Neural cell (in vitro differentiated cells): Measurements from ENCODE around the gene RBM19. TPM values are rescaled to one million over a fixed set of nuclear protein-coding genes. Genes with fewer than 3 reads are reported as not detected.

ENCODE experiments used
- H2AFZ ChIP-seq: fragments of 200-600, 300-800 bp; sonication (generic), shearing (Covaris generic); 2 replicates; pipeline ENCODE4 v1.6.0; 2014; ENCODE audit warnings: low read depth, mild to moderate bottlenecking, antibody characterized with exemption, low read length, moderate library complexity
- H3F3A ChIP-seq: fragments of 200-600 bp; shearing (Covaris generic); 2 replicates; pipeline ENCODE4 v1.6.1; 2016; ENCODE audit warnings: mild to moderate bottlenecking, moderate library complexity, mixed read lengths, antibody characterized with exemption, low read length; ENCODE audit not compliant: insufficient read depth, poor library complexity, severe bottlenecking
- H3K27ac ChIP-seq: fragments of 200-600, 300-800 bp; sonication (generic), shearing (Covaris generic); 2 replicates; pipeline ENCODE4 v1.5.1; 2014; ENCODE audit warnings: mild to moderate bottlenecking, low read length, moderate library complexity
- H3K27me3 ChIP-seq: fragments of 300-800, 200-600 bp; sonication (generic), shearing (Covaris generic); 2 replicates; pipeline ENCODE4 v1.6.0; 2014; ENCODE audit warnings: mild to moderate bottlenecking, low read depth, low read length, moderate library complexity; ENCODE audit not compliant: insufficient read depth
- H3K36me3 ChIP-seq: fragments of 300-800, 200-600 bp; sonication (generic), shearing (Covaris generic); 2 replicates; pipeline ENCODE4 v1.5.1; 2014; ENCODE audit warnings: mild to moderate bottlenecking, antibody characterized with exemption, low read length, moderate library complexity; ENCODE audit not compliant: insufficient read depth
- H3K4me2 ChIP-seq: fragments of 300-800, 200-600 bp; sonication (generic), shearing (Covaris generic); 2 replicates; pipeline ENCODE4 v1.6.0; 2014; ENCODE audit warnings: mild to moderate bottlenecking, low read length
- H3K4me3 ChIP-seq: fragments of 300-800, 200-600 bp; sonication (generic), shearing (Covaris generic); 2 replicates; pipeline ENCODE4 v1.5.1; 2014; ENCODE audit warnings: mild to moderate bottlenecking, low read length, moderate library complexity
- H3K79me2 ChIP-seq: fragments of 200-600 bp; shearing (Covaris generic); replicated peaks from 2 replicates; pipeline ENCODE4 v1.6.0; 2014; ENCODE audit warnings: mild to moderate bottlenecking, low read length, moderate library complexity; ENCODE audit not compliant: insufficient read depth
- H3K9ac ChIP-seq: fragments of 300-800, 200-600 bp; sonication (generic), shearing (Covaris generic); 2 replicates; pipeline ENCODE4 v1.6.1; 2016; ENCODE audit warnings: mild to moderate bottlenecking, low read length, mixed read lengths
- H3K9me2 ChIP-seq: fragments of 200-600 bp; shearing (Covaris generic); 2 replicates; pipeline ENCODE4 v1.6.1; 2016; ENCODE audit warnings: mild to moderate bottlenecking, low read length, mixed read lengths; ENCODE audit not compliant: insufficient read depth
- H3K9me3 ChIP-seq: fragments of 200-600, 300-800 bp; sonication (generic), shearing (Covaris generic); 2 replicates; pipeline ENCODE4 v1.6.1; 2016; ENCODE audit warnings: mild to moderate bottlenecking, mixed run types, low read length, moderate library complexity, mixed read lengths
- H4K20me1 ChIP-seq: fragments of 200-600 bp; shearing (Covaris generic); 2 replicates; pipeline ENCODE4 v1.6.1; 2016; ENCODE audit warnings: mild to moderate bottlenecking, mixed run types; ENCODE audit not compliant: insufficient read depth
- EP300 ChIP-seq: fragments of 450-650 bp; conservative IDR thresholded peaks from 2 replicates; pipeline ENCODE4 v1.6.1; 2014; ENCODE audit warnings: antibody characterized with exemption, mild to moderate bottlenecking, moderate library complexity; ENCODE audit not compliant: poor library complexity, severe bottlenecking
- EZH2 ChIP-seq: fragments of 200-600, 300-800 bp; shearing (Covaris generic), sonication (generic); IDR thresholded peaks from 2 replicates; pipeline ENCODE4 v1.6.1; 2014; ENCODE audit warnings: antibody characterized with exemption, low read length, borderline replicate concordance, mild to moderate bottlenecking; ENCODE audit not compliant: insufficient read depth, poor library complexity, severe bottlenecking
- MXI1 ChIP-seq: fragments of 450-650 bp; conservative IDR thresholded peaks from 2 replicates; pipeline ENCODE4 v1.6.1; 2014; ENCODE audit warnings: antibody characterized with exemption, mild to moderate bottlenecking; ENCODE audit not compliant: poor library complexity, severe bottlenecking
- POLR2AphosphoS5 ChIP-seq: IDR thresholded peaks from 2 replicates; pipeline ENCODE4 v1.6.1; 2012
- RAD21 ChIP-seq: fragments of 450-650 bp; conservative IDR thresholded peaks from 2 replicates; pipeline ENCODE4 v1.6.1; 2014; ENCODE audit warnings: antibody characterized with exemption, mild to moderate bottlenecking, moderate library complexity
- SMC3 ChIP-seq: fragments of 450-650 bp; conservative IDR thresholded peaks from 2 replicates; pipeline ENCODE4 v1.6.1; 2014; ENCODE audit warnings: antibody characterized with exemption, mild to moderate bottlenecking, moderate library complexity; ENCODE audit not compliant: poor library complexity
- TAF1 ChIP-seq: IDR thresholded peaks from 2 replicates; pipeline ENCODE4 v1.6.1; 2012; ENCODE audit warnings: low read depth
- polyA plus RNA-seq: library from polyadenylated mRNA; depleted of rRNA; stranded (reverse); fragments of >200 nt; gene quantifications from 2 replicates; pipeline ENCODE4 v1.2.3, GENCODE V29; 2014
- TF ChIP-seq, protein P1 (sequence below): fragments of 450-650 bp; IDR thresholded peaks from 2 replicates; pipeline ENCODE4 v1.5.1; 2014; ENCODE audit warnings: antibody characterized with exemption, mild to moderate bottlenecking, moderate library complexity; ENCODE audit not compliant: poor library complexity, severe bottlenecking
- TF ChIP-seq, protein P2 (sequence below): IDR thresholded peaks from 2 replicates; pipeline ENCODE4 v1.6.1; 2012; ENCODE audit warnings: borderline replicate concordance

RBM19 gene
- polyA plus RNA-seq, 1 donor from 2014 or later: 14.2 TPM

DNA sequence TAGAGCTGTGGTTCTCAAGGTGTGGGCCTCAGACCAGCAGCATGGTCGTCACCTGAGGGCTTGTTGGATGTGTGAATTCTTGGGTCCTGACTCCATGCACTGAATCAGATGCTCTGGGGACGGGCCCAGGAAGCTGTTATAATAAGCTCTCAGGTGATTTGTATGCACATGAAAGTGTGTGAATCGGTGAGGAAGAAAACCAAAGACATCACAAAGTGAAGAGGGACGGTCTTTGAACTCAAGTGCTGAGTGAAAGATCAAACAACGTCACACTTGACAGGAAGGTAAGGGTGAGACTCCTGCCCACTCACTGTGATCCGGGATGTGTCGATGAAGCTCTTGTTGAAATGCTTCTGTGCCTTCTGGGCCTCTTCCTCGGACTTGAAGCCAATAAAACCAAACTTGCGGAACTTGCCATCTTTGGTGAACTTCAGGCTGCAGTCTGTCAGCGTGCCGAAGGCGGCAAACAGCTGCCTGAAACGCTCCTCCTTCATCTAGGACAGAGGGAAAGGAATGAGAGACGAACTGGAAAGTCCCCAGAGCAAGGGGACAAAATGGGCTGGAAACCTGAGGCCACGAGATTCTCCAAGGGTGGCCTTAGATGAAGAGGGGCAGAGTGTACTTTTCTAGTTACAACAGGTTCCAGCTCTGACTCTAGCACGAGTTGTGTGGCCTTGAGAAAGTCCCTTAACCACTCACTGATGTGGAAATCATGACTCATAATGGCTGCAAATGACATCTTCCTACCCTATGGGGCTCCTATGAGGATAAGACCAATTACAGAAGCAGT, 4.0 kb downstream of the RBM19 start:
- Histone ChIP-seq H2AFZ (no peak overlapping the region), H3K79me2 (peaks cover 5% of the 10 kb centered on the region), H3K9me3 (no peaks in the 10 kb centered on the region), H3K27me3 (no peaks in the 10 kb centered on the region), H3K4me2 (no peak overlapping the region), H3K9me2 (no peaks in the 10 kb centered on the region), H4K20me1 (no peaks in the 10 kb centered on the region), H3K4me3 (no peak overlapping the region), H3F3A (no peaks in the 10 kb centered on the region), H3K9ac (no peak overlapping the region), H3K36me3 (no peaks in the 10 kb centered on the region), H3K27ac (no peak overlapping the region)
- TF ChIP-seq, protein P1, sequence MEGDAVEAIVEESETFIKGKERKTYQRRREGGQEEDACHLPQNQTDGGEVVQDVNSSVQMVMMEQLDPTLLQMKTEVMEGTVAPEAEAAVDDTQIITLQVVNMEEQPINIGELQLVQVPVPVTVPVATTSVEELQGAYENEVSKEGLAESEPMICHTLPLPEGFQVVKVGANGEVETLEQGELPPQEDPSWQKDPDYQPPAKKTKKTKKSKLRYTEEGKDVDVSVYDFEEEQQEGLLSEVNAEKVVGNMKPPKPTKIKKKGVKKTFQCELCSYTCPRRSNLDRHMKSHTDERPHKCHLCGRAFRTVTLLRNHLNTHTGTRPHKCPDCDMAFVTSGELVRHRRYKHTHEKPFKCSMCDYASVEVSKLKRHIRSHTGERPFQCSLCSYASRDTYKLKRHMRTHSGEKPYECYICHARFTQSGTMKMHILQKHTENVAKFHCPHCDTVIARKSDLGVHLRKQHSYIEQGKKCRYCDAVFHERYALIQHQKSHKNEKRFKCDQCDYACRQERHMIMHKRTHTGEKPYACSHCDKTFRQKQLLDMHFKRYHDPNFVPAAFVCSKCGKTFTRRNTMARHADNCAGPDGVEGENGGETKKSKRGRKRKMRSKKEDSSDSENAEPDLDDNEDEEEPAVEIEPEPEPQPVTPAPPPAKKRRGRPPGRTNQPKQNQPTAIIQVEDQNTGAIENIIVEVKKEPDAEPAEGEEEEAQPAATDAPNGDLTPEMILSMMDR: no peak
- no peak for TF ChIP-seq RAD21
- TF ChIP-seq EZH2: no peak
- TF ChIP-seq EP300: no peak

DNA sequence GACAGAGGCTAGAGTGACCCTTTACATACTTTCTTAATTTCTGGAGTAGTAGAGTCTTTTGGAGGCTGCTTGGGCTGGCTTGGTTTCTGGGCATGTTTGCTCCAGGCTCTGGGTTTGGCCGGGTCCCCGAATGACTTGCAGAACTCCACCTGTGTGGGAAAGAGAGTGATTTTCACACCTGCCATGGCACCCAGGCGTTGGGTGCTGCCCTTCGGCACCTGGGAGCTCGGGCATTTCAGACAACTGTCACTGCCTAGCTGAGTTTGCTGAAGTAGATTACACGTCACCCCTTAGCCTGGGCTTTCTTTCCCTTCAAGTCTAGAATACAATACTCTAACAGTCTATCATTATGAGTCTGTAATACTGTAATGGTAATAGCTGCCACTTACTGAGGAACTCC, 6.1 kb downstream of the RBM19 start:
- Histone ChIP-seq H3K4me3 (no peak overlapping the region), H3K36me3 (no peaks in the 10 kb centered on the region), H3K27me3 (no peaks in the 10 kb centered on the region), H3K79me2 (peaks cover 2% of the 10 kb centered on the region), H3K9ac (no peak overlapping the region), H3K4me2 (no peak overlapping the region), H3F3A (no peaks in the 10 kb centered on the region), H4K20me1 (no peaks in the 10 kb centered on the region), H3K27ac (no peak overlapping the region), H3K9me3 (no peaks in the 10 kb centered on the region), H2AFZ (no peak overlapping the region), H3K9me2 (no peaks in the 10 kb centered on the region)
- TF ChIP-seq RAD21: no peak

DNA sequence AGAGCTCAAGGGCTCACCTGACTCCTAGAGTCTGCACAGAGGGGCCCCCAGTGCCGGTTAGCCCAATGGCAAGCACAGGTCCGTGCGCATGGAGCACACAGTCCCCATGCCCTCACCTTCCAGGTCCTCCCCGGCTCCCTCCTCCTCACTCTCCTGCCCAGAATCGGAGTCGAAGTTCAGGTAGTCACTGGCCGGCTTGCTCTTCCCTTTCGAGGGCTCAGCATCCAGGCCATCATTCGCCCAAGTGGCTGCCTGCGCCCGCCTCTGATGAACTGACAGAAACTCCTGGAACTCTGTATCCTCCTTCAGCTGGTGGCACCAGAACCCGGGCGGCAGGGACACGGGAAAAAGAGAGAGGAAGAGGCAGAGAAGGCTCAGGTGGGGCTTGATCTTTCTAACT, 7.0 kb downstream of the RBM19 start:
- no peaks in the 10 kb centered on the region for H3K79me2 ChIP-seq
- no peaks in the 10 kb centered on the region for H3K9me2 ChIP-seq
- H3K36me3 ChIP-seq: no peaks in the 10 kb centered on the region
- TF ChIP-seq TAF1: no peak
- TF ChIP-seq MXI1: no peak
- no peak for TF ChIP-seq EZH2
- no peak for TF ChIP-seq RAD21
- no peak overlapping the region for H3K4me2 ChIP-seq
- no peaks in the 10 kb centered on the region for H4K20me1 ChIP-seq
- no peaks in the 10 kb centered on the region for H3F3A ChIP-seq
- H3K9ac ChIP-seq: no peak overlapping the region
- no peak overlapping the region for H3K27ac ChIP-seq
- H3K9me3 ChIP-seq: no peaks in the 10 kb centered on the region
- H3K27me3 ChIP-seq: no peaks in the 10 kb centered on the region
- H3K4me3 ChIP-seq: no peak overlapping the region
- H2AFZ ChIP-seq: no peak overlapping the region

DNA sequence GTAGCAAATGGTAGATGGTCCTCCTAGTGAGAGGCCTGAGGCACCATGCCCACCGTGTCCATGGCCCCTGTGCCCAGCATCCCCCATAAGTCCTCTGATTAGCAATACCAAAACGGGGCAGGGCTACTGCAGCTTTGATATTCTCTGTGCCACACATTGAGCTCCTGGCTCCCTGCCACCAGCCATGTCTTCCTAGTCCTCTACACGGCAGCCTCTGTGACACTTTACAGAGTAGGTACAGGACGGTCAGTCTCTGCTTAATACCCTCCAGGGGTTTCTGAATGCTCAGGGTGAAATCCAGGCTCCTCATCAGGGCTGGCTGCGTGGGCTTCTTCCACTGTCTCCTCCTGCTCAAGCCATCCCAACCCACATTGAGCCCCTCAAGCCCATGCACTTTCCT, 8.0 kb downstream of the RBM19 start:
- H3K9ac ChIP-seq: no peak overlapping the region
- H3K4me3 ChIP-seq: no peak overlapping the region
- no peak overlapping the region for H3K4me2 ChIP-seq
- H4K20me1 ChIP-seq: no peaks in the 10 kb centered on the region
- H3K36me3 ChIP-seq: no peaks in the 10 kb centered on the region
- TF ChIP-seq POLR2AphosphoS5 (no peak), SMC3 (no peak), EP300 (no peak), EZH2 (no peak), TAF1 (no peak), MXI1 (no peak), RAD21 (no peak)
- TF ChIP-seq, protein P2, sequence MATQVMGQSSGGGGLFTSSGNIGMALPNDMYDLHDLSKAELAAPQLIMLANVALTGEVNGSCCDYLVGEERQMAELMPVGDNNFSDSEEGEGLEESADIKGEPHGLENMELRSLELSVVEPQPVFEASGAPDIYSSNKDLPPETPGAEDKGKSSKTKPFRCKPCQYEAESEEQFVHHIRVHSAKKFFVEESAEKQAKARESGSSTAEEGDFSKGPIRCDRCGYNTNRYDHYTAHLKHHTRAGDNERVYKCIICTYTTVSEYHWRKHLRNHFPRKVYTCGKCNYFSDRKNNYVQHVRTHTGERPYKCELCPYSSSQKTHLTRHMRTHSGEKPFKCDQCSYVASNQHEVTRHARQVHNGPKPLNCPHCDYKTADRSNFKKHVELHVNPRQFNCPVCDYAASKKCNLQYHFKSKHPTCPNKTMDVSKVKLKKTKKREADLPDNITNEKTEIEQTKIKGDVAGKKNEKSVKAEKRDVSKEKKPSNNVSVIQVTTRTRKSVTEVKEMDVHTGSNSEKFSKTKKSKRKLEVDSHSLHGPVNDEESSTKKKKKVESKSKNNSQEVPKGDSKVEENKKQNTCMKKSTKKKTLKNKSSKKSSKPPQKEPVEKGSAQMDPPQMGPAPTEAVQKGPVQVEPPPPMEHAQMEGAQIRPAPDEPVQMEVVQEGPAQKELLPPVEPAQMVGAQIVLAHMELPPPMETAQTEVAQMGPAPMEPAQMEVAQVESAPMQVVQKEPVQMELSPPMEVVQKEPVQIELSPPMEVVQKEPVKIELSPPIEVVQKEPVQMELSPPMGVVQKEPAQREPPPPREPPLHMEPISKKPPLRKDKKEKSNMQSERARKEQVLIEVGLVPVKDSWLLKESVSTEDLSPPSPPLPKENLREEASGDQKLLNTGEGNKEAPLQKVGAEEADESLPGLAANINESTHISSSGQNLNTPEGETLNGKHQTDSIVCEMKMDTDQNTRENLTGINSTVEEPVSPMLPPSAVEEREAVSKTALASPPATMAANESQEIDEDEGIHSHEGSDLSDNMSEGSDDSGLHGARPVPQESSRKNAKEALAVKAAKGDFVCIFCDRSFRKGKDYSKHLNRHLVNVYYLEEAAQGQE: no peak
- TF ChIP-seq, protein P1: no peak
- no peaks in the 10 kb centered on the region for H3K9me2 ChIP-seq
- no peaks in the 10 kb centered on the region for H3K79me2 ChIP-seq
- H3F3A ChIP-seq: no peaks in the 10 kb centered on the region
- no peak overlapping the region for H3K27ac ChIP-seq
- no peaks in the 10 kb centered on the region for H3K27me3 ChIP-seq
- H2AFZ ChIP-seq: no peak overlapping the region
- no peaks in the 10 kb centered on the region for H3K9me3 ChIP-seq
